Measurements from ENCODE around the gene ATF4.
"Not testable (repeated sequence)": the region's sequence is repeated elsewhere in the genome, so short reads cannot be mapped to it uniquely, and the experiment has no call there.

Gene ATF4

GRCh38 chr22:39496131-39496838, 24.1 kb upstream of the ATF4 start:
- 0 out of 2 replicates have a peak, but pooled peaks cover 3% of the 10 kb centered on the region for H3K4me1 ChIP-seq (ENCODE audit: insufficient read depth, low read length)
- H3K36me3 ChIP-seq (ENCODE audit: insufficient read depth, low read length), result no peaks in the 10 kb centered on the region
- H3K9me3 ChIP-seq (ENCODE audit: control insufficient read depth, insufficient read depth, low read length), result no peaks in the 10 kb centered on the region
- H3K9ac ChIP-seq (ENCODE audit: low read depth, low read length), result no peak overlapping the region

DNA sequence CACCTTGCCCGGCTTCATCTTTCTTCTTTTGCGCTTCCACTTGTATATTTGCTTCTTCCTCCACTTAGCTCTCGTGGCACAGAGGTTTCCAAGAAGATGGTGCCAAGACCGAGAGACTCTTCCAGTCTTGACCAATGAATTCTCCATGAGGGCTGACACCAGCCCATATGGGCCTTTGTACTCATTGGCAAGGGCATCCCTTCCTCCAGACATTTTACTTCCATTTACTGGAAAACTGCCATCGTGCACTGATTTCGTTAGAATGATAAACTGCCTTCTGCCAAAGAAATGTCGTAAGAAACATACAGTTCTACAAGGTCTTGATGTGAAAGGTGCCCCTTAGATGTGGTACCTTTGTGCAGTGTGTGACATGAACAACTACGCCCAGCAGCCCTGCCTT, 22.9 kb upstream of the ATF4 start:
- Histone ChIP-seq H3K4me1 (ENCODE audit: insufficient read depth, low read length) (0 out of 2 replicates have a peak, but pooled peaks cover 6% of the 10 kb centered on the region), H3K36me3 (ENCODE audit: insufficient read depth, low read length) (no peaks in the 10 kb centered on the region), H3K9ac (ENCODE audit: low read depth, low read length) (no peak overlapping the region), H3K9me3 (ENCODE audit: control insufficient read depth, insufficient read depth, low read length) (no peaks in the 10 kb centered on the region)

DNA sequence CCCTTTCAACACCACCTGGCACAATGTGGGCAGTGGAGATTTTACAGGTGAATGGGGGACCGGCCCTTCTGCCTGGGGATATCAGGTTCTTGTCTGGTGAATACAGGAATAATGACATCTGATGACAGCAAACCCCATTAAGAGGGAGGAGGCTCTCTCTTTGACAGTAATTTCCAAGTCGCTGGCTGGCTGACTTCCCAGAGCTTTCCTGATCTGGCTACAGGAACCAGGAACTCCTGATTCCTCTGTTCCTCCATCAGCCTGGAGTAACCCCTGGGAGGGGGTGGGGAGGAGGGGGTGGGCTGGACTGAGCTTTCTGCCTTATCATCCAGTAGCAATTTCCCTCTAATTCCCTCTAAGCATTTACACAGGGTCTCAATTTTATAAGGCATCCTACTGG, 22.0 kb upstream of the ATF4 start:
- Histone ChIP-seq H3K9me3 (ENCODE audit: control insufficient read depth, insufficient read depth, low read length) (no peaks in the 10 kb centered on the region), H3K4me1 (ENCODE audit: insufficient read depth, low read length) (peaks cover 9% of the 10 kb centered on the region; the same call in 1 of the 2 replicates), H3K36me3 (ENCODE audit: insufficient read depth, low read length) (no peaks in the 10 kb centered on the region), H3K9ac (ENCODE audit: low read depth, low read length) (no peak overlapping the region)

DNA sequence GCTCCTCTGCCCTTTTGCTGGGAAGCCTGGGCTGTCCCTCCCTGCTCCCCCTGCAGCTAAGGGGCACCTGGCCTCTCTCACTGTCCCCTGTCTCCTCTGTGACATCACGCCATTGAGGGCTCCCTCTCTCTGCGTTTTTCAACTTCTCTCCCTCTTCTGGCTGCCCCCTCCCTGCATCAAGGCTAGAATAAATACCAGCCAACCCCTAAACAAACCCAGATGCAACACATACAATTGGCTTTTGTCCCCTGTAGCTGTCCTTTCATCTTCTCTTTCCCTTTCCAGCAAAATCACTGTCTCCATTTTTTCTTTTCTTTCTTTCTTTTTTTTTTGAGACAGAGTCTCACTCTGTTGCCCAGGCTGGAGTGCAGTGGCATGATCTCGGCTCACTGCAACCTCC, 21.6 kb upstream of the ATF4 start:
- Histone ChIP-seq H3K4me1 (ENCODE audit: insufficient read depth, low read length) (peaks cover 9% of the 10 kb centered on the region; the same call in 1 of the 2 replicates), H3K9ac (ENCODE audit: low read depth, low read length) (no peak overlapping the region), H3K9me3 (ENCODE audit: control insufficient read depth, insufficient read depth, low read length) (no peaks in the 10 kb centered on the region), H3K36me3 (ENCODE audit: insufficient read depth, low read length) (no peaks in the 10 kb centered on the region)

DNA sequence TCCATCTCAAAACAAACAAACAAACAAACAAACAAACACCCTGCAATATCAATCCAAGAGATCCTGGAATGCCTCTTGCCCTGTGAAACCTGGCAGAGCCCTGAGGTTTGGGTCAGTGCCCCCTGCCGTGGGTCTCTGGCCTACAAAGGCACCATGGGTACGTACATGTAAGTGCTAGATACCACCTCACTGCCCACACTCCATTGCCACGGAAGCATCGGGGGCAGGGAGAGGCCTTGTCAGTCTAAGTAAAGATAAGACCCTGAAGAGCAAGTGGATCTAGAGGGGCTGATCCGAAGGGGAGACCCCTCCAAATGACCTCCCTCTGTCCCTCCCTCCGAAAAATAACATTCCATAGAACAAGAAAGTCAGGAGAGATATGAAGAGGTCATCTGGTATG, 20.3 kb upstream of the ATF4 start:
- H3K9ac ChIP-seq (ENCODE audit: low read depth, low read length), result no peak overlapping the region
- no peaks in the 10 kb centered on the region; the same call in 1 of the 2 replicates for H3K36me3 ChIP-seq (ENCODE audit: insufficient read depth, low read length)
- H3K4me1 ChIP-seq (ENCODE audit: insufficient read depth, low read length), result peaks cover 9% of the 10 kb centered on the region; the same call in 1 of the 2 replicates
- H3K9me3 ChIP-seq (ENCODE audit: control insufficient read depth, insufficient read depth, low read length), result no peaks in the 10 kb centered on the region

DNA sequence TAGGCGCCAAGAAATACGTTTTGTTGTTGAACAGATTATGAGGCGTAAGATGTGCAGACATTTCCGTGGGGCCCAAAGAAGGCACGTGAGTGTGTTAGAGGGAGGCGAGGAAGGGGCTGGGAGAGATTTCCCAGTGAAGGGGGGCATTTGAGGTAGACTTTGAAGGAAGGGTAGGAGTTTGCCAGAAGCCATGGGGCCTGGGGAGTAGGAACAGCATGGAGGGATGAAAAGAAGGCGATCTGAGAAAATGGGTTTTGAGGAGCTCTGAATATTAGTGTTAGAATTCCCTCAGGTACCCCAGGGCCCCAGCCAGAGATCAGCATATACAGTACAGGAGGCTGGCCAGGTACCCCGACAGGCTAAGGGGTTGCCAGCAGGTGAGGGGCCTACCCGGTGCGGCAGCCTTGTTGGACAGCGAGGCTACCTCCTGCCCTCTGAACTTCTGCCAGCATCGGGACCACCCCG, 18.7 kb upstream of the ATF4 start:
- peaks cover 9% of the 10 kb centered on the region; the same call in 1 of the 2 replicates for H3K4me1 ChIP-seq (ENCODE audit: insufficient read depth, low read length)
- no peaks in the 10 kb centered on the region for H3K9me3 ChIP-seq (ENCODE audit: control insufficient read depth, insufficient read depth, low read length)
- peaks cover 12% of the 10 kb centered on the region; the same call in 1 of the 2 replicates for H3K36me3 ChIP-seq (ENCODE audit: insufficient read depth, low read length)
- peak overlapping the region; percentile 63 for H3K9ac ChIP-seq (ENCODE audit: low read depth, low read length)

GRCh38 chr22:39502109-39502788, 18.1 kb upstream of the ATF4 start, which contains the start of gene MIEF1:
MIEF1 (plus strand) TSS chr22:39502290; CDS start chr22:39511295, 9,005 bp downstream.
- peak within 1 kb of the TSS; percentile 63 for H3K9ac ChIP-seq (ENCODE audit: low read depth, low read length)
- peaks cover 12% of the 10 kb centered on the region; the same call in 1 of the 2 replicates for H3K36me3 ChIP-seq (ENCODE audit: insufficient read depth, low read length)
- no peaks in the 10 kb centered on the region for H3K9me3 ChIP-seq (ENCODE audit: control insufficient read depth, insufficient read depth, low read length)
- H3K4me1 ChIP-seq (ENCODE audit: insufficient read depth, low read length), result peaks cover 9% of the 10 kb centered on the region; the same call in 1 of the 2 replicates

DNA sequence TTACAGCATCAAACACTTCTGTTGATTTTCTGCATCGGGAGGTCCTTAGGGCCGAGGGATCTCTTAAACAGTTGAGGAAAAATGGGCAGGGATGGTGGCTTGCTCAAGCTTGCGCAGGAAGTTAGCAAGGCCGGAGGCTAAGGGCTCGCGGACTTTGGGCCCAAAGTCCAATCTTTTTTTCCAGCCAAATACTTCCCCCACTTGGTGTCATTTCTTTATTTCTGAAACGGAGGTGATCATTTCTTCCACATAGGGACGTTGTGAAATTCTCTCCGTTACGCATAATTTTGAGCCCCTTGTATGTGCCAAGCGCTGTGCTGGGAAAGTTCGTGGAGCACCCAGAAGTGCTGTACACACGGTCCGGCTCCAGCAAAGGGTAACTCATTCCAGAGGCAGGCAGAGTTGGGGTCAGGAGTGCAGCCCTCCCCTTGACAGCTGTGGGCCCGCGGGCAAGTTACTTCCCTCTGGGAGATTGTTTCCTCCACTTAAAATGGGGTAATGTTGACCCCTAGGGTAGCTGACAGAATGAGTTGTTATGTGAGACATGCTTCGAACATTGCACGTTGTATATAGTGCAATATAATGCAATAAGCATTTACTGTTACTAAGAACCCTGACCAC, 17.5 kb upstream of the ATF4 start:
- Histone ChIP-seq H3K9ac (ENCODE audit: low read depth, low read length) (peak overlapping the region; percentile 63), H3K4me1 (ENCODE audit: insufficient read depth, low read length) (peaks cover 9% of the 10 kb centered on the region; the same call in 1 of the 2 replicates), H3K9me3 (ENCODE audit: control insufficient read depth, insufficient read depth, low read length) (no peaks in the 10 kb centered on the region), H3K36me3 (ENCODE audit: insufficient read depth, low read length) (peaks cover 16% of the 10 kb centered on the region)

DNA sequence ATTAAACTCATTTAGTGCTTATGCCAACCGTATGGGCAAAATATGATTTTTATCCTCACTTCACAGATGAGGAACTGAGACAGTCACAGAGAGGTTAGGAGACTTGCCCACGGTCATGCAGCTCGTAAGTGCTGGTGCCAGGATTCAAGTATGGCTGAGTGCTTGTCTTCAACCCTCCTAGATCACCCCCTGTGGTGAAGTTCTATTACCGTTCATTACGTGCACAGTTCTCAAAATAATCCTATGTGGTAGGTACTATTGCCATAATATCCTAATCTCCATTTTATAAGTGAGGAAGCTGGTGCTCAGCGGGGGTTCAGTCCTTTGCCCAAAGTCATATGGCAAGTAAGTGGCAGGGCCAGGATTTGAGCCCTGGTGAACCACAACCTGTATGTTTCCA, 16.7 kb upstream of the ATF4 start:
- H3K9ac ChIP-seq (ENCODE audit: low read depth, low read length), result no peak overlapping the region
- H3K9me3 ChIP-seq (ENCODE audit: control insufficient read depth, insufficient read depth, low read length), result no peaks in the 10 kb centered on the region
- H3K36me3 ChIP-seq (ENCODE audit: insufficient read depth, low read length), result peaks cover 18% of the 10 kb centered on the region
- peaks cover 9% of the 10 kb centered on the region; the same call in 1 of the 2 replicates for H3K4me1 ChIP-seq (ENCODE audit: insufficient read depth, low read length)

DNA sequence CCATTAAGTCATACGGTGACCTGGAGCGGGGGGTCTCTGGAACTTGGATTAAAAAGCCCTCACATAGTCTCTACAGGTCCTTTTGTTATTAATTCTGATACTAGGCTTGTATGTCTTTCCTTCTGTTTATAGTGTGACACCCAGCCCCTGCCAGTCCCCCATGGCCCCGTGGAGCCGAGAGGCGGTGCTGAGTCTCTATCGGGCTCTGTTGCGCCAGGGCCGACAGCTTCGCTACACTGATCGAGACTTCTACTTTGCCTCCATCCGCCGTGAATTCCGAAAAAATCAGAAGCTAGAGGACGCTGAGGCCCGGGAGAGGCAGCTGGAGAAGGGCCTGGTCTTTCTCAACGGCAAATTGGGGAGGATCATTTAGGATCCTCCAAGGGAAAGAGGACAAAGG, 16.3 kb upstream of the ATF4 start:
- Histone ChIP-seq H3K36me3 (ENCODE audit: insufficient read depth, low read length) (peaks cover 18% of the 10 kb centered on the region), H3K9ac (ENCODE audit: low read depth, low read length) (no peak overlapping the region), H3K4me1 (ENCODE audit: insufficient read depth, low read length) (peaks cover 9% of the 10 kb centered on the region; the same call in 1 of the 2 replicates), H3K9me3 (ENCODE audit: control insufficient read depth, insufficient read depth, low read length) (no peaks in the 10 kb centered on the region)

GRCh38 chr22:39507021-39507420, 13.3 kb upstream of the ATF4 start:
- H3K4me1 ChIP-seq (ENCODE audit: insufficient read depth, low read length); H3K9me3 ChIP-seq (ENCODE audit: control insufficient read depth, insufficient read depth, low read length); H3K9ac ChIP-seq (ENCODE audit: low read depth, low read length): not testable (repeated sequence)
- H3K36me3 ChIP-seq (ENCODE audit: insufficient read depth, low read length), result peaks cover 22% of the 10 kb centered on the region

- H3K4me1 ChIP-seq (ENCODE audit: insufficient read depth, low read length), result peaks cover under 1% of the 10 kb centered on the region; the same call in 1 of the 2 replicates
- no peak overlapping the region for H3K9ac ChIP-seq (ENCODE audit: low read depth, low read length)
- peaks cover 29% of the 10 kb centered on the region for H3K36me3 ChIP-seq (ENCODE audit: insufficient read depth, low read length)
- no peaks in the 10 kb centered on the region for H3K9me3 ChIP-seq (ENCODE audit: control insufficient read depth, insufficient read depth, low read length)
Observed at GRCh38 chr22:39508393-39508792, 12.0 kb upstream of the ATF4 start.

GRCh38 chr22:39510529-39511149, 9.7 kb upstream of the ATF4 start:
- Histone ChIP-seq H3K36me3 (ENCODE audit: insufficient read depth, low read length) (peaks cover 39% of the 10 kb centered on the region), H3K9ac (ENCODE audit: low read depth, low read length) (no peak overlapping the region), H3K9me3 (ENCODE audit: control insufficient read depth, insufficient read depth, low read length) (no peaks in the 10 kb centered on the region), H3K4me1 (ENCODE audit: insufficient read depth, low read length) (no peaks in the 10 kb centered on the region)

GRCh38 chr22:39511226-39511625, 9.1 kb upstream of the ATF4 start:
- Histone ChIP-seq H3K9ac (ENCODE audit: low read depth, low read length) (no peak overlapping the region), H3K9me3 (ENCODE audit: control insufficient read depth, insufficient read depth, low read length) (no peaks in the 10 kb centered on the region), H3K4me1 (ENCODE audit: insufficient read depth, low read length) (no peaks in the 10 kb centered on the region), H3K36me3 (ENCODE audit: insufficient read depth, low read length) (peaks cover 34% of the 10 kb centered on the region)

Measured in ES-I3 (cell line).